HG02759 (cell line): Measurements from ENCODE around the gene INPP5A.

Experiments used
- ATAC-seq: cut with Tn5 transposase; IDR thresholded peaks from one replicate; pipeline ENCODE4 v1.9.1; 2021; ENCODE audit warnings: mild to moderate bottlenecking, moderate library complexity; ENCODE audit not compliant: unreplicated experiment

Gene INPP5A

GRCh38 chr10:132685921-132686680 is 148.5 kb downstream of the INPP5A start:
- ATAC-seq = no peak

GRCh38 chr10:132687181-132687892 is 149.8 kb downstream of the INPP5A start:
- no peak for ATAC-seq

GRCh38 chr10:132687893-132688579 is 150.4 kb downstream of the INPP5A start:
- no peak for ATAC-seq

DNA sequence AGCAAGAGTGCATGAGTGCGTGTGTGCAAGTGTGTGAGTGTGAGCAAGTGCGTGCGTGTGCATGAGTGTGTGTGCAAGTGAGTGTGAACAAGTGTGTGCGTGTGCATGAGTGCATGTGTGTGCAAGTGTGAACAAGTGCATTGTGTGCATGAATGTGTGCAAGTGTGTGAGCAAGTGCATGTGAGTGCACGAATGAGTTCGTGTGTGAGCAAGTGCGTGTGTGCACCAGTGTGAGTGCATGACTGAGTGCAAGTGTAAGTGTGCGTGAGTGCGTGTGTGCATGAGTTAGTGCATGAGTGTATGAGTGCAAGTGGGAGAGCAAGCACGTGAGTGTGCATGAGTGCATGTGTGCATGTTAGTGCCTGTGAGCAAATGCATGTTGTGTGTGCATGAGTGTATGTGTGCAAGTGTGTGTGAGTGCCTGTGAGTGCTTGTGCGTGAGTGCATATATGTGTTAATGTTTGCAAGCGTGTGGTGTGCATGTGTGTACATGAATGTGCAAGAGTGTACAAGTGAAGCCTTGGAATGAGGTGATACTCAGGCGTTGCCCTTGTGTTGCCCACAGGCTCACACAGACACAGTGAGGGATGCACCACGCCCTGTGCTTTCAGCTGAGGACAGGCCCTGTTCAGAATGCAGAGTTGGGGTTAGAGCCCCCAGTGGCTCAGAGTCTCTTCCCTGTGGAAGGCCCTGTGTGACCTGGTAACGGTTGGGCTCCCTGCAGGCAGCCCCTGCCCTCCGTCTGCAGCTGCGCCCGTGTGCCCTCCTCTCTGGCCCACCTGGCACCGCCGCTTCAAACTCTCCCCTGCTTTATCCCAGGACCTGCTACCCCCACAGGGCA is 151.2 kb downstream of the INPP5A start:
- ATAC-seq = no peak

DNA sequence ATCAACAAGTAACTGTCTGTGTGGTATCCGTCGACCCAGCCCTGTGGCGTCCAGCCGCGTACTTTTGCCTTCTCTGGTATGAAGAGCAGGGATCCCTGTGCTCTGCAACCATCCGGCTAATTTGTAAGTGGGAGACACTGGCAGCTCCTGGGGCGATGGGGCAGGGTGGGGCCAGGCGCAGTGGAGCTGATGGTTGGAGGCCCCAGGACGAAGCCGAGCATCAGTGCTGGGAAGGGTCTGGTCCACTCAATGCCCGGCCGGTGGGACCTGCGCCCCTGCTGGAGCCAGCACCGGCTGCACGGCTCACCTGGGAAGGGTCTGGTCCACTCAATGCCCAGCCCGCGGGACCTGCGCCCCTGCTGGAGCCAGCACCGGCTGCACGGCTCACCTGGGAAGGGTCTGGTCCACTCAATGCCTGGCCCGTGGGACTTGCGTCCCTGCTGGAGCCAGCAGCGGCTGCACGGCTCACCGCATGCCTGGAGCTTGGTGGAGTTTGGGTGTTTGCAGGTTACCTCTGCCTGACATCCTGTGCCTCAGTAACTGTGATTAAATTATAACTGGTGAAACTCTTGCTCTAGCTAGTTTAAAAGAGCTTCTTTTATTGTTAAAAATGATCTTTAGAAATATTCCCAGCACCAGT is 152.3 kb downstream of the INPP5A start:
- no peak for ATAC-seq

- no peak for ATAC-seq
These were observed 152.8 kb downstream of the INPP5A start for GRCh38 chr10:132690401-132690800.

DNA sequence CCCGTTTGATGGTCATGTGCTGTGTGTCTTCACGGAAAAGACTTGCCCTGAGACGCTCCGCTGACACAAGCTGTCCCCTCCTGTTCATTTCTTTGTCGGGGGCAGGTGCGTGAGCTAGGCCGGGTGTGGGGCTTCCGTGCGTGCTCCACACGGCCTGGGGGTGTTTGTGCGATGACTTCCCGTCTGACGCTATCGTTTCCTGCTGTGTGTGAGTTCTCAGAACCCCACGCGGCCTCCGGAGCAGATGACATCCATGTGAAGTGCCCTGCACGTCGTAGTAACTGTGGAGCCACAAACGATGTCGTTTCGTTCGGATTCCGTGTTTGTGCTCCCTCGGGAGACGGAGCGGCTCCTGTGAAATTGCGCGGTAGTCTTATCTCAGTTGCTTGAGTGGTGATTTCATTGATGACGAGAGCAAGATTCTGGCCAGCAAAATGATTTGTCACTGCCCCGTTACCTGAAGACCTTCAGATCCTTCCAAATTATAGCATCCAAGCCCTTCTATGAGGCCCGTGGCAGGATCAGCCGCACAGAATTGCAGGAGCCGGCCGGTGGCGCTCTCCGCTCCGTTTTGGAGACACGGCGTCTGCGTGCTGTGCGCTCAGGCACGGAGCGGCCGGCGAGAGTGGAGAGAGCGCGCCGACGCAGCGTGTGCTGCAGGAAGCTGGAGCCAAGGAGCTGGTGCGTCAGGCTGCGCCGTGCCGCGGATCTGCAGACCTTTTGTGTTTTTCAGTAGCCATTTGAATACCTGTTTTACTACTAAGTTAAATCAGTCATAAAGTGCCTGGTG is 153.4 kb downstream of the INPP5A start:
- ATAC-seq = no peak

- ATAC-seq = no peak
These were observed 154.1 kb downstream of the INPP5A start for GRCh38 chr10:132691711-132692153.

GRCh38 chr10:132692311-132692710 is 154.7 kb downstream of the INPP5A start:
- no peak for ATAC-seq

DNA sequence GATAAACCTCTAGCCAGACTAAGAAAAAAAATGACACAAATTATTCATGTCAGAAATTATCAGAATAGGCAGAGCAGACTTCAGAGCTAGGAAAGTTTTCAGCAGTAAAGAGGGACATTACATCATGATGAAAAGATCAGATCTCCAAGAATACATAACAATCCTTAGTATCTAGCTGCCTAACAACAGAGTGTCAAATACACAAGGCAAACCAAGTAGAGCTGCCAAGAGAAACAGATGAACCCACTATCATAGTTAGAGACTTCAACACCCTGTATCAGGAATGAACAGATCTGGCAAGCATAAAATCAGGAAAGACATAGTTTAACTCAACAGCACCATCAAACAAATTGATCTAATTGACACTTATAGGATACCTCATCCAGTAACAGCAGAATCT is 156.1 kb downstream of the INPP5A start:
- no peak for ATAC-seq

- no peak for ATAC-seq
These were observed 158.6 kb downstream of the INPP5A start for GRCh38 chr10:132696204-132696603.

GRCh38 chr10:132696728-132697577 is 159.4 kb downstream of the INPP5A start:
- ATAC-seq = no peak

DNA sequence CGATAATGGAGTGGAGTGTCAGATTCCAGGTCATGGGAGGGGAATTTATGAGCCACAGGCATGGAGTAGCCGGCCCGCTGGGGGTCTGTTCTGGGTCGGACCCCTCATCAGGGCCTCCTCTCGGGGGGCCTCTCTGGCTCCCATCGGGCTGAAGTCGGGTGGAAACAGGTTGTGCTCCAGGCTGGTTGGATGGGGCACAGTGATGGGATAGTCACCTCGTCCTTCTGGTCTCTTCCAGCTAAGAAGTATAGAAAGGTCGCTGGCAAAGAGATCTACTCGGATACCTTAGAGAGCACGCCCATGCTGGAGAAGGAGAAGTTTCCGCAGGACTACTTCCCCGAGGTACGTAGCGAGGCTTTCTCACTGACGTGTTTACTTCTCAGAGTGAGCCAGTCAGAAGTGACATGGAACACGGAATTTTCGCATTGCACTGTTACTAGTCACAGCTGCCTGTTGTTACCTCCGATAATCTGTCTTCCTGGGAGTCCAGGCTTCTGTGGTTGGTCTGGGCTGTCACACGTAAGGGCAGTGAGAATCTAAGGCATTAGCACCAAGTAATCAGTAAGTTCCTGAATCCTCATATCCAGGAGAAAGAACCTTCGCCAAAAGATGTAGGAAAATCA is 160.1 kb downstream of the INPP5A start:
- no peak for ATAC-seq

- ATAC-seq = no peak
These were observed 160.7 kb downstream of the INPP5A start for GRCh38 chr10:132698211-132698751.

DNA sequence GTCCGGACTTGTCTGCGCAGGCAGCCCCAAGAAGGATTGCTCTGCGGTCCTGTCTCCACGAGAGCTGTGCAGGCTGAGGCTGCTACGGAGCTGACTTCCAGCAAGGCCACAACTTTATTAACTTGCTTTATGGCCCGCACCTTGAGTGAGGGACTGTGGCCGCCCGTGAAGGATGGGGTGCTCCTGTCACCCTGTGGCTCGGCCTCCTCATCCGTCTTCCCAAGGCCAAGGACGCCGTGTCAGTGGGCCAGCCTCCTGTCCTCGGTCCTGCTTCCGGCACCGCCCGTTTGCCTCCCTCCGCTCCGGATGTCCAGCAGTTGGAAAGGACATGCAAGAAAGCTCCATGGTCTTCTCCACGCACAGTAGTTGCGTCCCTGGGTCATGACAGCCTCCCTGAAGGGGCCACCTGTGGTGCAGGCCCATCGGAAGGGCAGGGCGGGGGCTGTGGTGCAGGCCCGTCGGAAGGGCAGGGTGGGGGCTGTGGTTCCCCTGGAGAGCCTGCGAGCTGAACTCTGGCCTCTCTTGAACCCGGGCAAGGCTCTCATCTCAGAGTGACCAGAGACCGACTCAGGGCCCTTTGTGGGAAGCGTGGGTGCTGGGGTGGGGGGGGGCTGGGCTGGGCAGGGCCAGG is 161.3 kb downstream of the INPP5A start:
- ATAC-seq = no peak

DNA sequence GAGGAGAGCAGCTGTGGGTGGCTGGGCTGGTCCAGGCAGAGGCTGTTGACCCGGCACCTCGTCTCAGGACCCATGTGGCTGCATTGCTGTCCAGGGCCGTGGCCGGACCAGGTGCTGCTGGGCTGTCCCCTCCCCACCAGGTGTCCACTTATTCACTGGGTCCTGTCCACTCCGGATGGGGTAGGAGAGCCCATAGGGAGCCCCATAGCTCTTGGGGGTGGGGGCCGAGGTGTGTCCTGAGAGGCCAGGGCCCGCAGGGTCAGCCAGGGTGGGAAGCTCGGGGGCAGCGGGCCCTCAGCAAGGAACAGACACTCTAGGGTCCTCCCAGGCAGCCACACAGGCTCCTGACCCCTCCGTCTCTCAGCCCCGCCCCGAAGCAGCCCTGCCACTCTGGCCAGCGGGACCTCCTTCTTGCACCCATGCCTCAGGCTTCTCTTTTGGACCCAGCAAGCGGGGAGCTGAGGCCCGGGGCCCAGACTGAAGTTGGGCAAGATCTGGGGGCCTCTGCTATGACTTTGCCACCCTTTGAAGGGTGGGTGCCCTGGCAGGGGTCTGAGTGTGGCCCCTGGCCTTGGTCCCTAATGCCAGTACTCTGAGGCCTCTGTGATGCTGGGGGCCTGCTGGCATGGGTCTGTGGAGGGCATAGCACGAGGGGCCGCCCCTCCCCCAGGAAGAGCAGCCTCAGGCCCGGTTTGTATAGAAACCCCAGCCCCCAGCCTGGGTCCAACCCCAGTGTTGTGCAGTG is 162.0 kb downstream of the INPP5A start:
- no peak for ATAC-seq
